NCI-H460 (cell line): ENCODE measurements around the gene SLC51B. TPM values are rescaled to one million over a fixed set of nuclear protein-coding genes. Genes with fewer than 3 reads are reported as not detected.
A peak's percentile ranks its signal among the peaks of the same experiment; 100 is the strongest.
"Not testable (repeated sequence)": the region's sequence is repeated elsewhere in the genome, so short reads cannot be mapped to it uniquely, and the experiment has no call there.

Source experiments
- DNase-seq: peaks from one replicate; pipeline ENCODE4 v3.0.0-alpha.2; 2016; ENCODE audit warnings: low read depth; ENCODE audit errors: extremely low read depth
- total RNA-seq: library from RNA; depleted of rRNA; stranded (reverse); fragments of >200 nt; shearing (Covaris generic); gene quantifications from 2 replicates; pipeline ENCODE4 v1.2.3, GENCODE V29; 2014

Gene SLC51B
- total RNA-seq, 1 experiment from 2014 or later, result 1.1 TPM

DNA sequence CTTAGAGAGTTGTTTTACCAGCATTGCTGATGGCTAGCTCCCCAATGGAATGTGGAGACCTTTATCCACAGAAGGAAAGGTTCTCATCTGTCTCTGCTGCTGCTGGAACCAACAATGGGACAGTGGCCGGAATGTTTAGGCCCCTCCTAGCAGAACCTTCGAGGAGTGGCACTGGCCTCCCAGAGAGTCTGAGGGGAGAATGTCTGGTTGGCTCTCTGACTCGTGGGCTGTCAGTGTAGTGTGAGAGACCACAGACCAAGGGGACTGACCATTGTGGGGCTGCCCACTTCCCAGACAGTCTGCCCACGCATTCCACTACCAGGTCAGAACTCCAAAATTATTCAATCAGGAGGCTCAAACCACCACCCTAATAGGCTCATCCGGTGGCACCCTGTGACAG lies 17.5 kb downstream of the SLC51B start:
- DNase-seq, result no peak

DNA sequence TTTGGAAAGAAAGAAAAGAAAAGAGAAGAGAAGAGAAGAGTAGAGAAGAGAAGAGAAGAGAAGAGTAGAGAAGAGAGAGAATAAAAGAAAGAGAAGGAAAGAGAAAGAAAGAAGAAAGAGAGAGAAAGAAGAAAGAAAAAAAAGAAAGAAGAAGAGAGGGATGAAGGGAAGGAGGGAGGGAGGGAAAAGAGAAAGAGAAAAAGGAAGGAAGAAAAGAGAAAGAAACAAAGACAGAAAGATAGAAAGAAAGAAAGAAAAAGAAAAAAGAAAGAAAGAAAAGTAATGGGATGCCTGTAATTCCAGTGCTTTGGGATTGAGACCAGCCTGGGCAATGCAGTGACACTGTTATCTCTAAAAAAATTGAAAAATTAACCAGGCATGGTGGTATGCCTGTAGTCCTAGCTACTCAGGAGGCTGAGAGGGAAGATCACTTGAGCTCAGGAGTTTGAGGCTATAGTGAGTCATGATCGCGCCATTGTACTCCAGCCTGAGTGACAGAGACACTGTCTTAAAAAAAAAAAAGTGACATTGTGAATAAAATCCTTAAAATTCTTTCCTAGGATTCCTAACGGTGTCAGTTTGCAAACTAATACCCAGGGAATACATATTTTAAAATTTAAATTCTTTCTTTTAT lies 20.9 kb downstream of the SLC51B start:
- no peak for DNase-seq

GRCh38 chr15:65066635-65067316 lies 21.6 kb downstream of the SLC51B start:
- DNase-seq, result no peak

- DNase-seq, result no peak
Observed at GRCh38 chr15:65067317-65067644, 22.1 kb downstream of the SLC51B start.

GRCh38 chr15:65067645-65068402 lies 22.6 kb downstream of the SLC51B start, which contains the start of gene RASL12:
Gene RASL12, minus strand, starts transcription at chr15:65067991. Its CDS starts 156 bp downstream, at chr15:65067835.
- no peak for DNase-seq

DNA sequence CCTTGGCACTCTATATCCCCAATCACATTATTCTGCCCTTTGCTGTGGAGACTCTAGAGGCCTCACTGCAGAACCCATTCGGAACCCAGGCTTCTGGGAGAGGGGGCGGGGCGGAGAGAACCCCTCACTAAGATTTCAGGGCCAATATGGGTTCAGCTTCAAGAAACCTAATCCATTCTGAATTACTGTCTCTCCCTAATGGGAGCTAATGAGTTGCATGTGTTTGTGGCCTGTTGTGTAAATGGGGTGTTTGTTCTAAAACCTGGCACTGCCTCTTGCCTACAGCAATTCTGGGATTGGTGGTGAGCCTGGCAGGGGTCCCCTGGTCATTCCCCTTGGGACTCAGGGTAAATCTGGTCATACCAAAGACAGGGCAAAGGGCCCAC lies 23.2 kb downstream of the SLC51B start:
- DNase-seq, result no peak

GRCh38 chr15:65069179-65069578 lies 24.0 kb downstream of the SLC51B start:
- no peak for DNase-seq

DNA sequence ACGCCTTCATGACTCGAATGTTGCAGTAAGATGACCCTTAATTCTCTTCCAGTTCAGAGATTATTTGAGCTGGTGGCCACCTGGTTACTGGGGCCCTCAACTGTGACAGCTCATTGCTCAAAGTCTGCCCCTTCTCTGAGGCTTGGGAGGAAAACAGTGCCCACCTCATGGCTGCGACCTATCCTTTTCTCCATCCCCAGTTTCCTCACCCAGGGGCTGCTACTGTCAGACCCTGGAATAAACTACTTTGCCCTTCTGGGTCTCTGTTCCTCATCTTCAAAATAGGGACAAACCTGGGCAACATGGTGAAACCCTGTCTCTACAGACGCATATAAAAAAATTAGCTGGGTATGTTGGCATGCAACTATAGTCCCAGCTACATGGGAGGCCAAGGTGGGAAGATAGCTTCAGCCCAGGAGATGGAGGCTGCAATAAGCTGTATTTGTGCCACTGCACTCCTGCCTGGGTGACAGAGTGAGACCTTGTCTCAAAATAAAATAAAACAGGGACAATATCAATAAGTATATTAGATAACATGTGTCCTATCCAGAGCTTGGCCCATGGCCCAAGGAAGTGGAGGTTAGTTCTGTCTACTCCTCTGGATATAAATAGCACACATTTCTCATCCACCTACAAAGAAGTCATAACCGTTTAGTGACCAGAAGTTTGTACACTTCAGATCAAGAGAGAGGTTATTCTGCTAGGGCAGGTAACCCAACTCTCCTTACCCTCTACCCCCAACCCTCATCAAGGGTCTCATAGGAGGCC lies 24.8 kb downstream of the SLC51B start:
- no peak for DNase-seq

DNA sequence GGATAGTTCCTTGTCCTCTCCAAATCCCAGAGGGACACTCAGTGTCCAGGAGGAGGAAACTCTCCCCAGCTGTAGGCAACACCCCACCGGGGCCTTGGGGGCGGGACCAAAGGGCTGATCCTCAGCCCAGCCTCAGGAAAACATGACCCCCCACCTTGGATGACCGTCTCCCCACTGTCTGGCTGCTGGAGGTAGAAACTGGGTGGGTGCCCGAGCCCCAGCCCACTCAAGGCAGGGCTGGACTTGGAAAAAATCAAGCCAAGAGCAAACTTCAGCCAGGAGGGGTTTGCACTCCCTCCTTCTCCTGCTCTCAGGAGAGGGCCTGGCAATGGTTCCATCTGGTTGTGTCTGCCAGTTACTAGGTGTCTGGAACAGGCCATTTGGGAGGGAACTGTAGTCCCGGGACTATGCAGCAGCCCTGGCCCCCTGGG lies 26.2 kb downstream of the SLC51B start:
- DNase-seq, result no peak

DNA sequence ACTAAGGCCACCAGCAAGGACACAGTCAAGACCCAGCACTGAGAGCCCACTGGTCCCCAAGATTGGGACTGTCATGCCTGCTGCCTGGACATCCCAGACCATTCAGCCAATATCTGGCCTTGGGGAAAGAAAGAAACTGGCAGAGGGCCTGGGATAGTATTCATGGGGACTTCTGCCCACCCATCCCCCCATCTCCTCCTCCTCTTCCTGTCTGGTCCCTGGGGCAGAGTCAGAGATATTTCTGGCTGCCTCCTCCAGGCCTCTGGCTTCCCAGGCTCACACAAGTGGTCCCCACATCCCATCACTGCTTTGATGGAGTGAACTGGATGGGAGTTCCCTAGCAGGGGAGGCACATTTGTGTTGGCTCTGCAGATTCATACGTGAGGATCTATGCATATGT lies 26.8 kb downstream of the SLC51B start:
- DNase-seq, result no peak

- no peak for DNase-seq
Observed at GRCh38 chr15:65072617-65073016, 27.4 kb downstream of the SLC51B start.

DNA sequence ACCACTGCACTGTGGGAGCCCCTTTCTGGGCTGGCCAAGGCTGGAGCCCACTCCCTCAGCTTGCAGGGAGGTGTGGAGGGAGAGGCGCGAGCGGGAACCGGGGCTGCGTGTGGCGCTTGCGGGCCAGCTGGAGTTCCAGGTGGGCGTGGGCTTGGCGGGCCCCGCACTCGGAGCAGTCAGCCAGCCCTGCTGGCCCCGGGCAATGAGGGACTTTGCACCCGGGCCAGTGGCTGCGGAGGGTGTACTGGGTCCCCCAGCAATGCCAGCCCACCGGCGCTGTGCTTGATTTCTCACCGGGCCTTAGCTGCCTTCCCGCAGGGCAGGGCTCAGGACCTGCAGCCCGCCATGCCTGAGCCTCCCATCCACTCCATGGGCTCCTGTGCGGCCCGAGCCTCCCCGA lies 29.8 kb downstream of the SLC51B start:
- not testable (repeated sequence) for DNase-seq

GRCh38 chr15:65075607-65076395 lies 30.6 kb downstream of the SLC51B start:
- not testable (repeated sequence) for DNase-seq

GRCh38 chr15:65076486-65077290 lies 31.5 kb downstream of the SLC51B start, which contains the start of gene KBTBD13:
Gene KBTBD13, plus strand, starts transcription at chr15:65076746. Its CDS starts 70 bp downstream, at chr15:65076816.
- no peak for DNase-seq

GRCh38 chr15:65077291-65077980 lies 32.2 kb downstream of the SLC51B start:
- no peak for DNase-seq

- peak; percentile 63 for DNase-seq
Observed at GRCh38 chr15:65077981-65078352, 32.8 kb downstream of the SLC51B start.

DNA sequence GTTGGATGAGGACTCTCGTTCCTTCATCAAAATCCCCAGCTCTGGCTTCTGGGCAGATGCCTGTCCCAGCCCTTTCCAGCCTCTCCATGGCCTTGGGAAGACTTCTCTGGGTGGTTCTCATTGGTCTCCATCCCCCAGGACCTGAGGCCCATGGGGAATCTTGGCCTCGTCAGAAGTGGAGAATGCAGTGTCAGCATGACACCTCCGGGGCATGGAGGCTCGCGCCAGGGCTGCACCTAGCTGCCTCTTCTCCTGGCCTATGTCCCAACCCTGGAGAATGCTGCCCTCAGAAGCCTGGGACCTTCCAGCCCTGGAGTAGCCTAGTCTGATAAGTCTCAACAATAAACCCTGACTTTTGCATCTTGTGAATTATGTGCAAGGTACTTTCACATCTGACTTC lies 34.4 kb downstream of the SLC51B start:
- no peak for DNase-seq

DNA sequence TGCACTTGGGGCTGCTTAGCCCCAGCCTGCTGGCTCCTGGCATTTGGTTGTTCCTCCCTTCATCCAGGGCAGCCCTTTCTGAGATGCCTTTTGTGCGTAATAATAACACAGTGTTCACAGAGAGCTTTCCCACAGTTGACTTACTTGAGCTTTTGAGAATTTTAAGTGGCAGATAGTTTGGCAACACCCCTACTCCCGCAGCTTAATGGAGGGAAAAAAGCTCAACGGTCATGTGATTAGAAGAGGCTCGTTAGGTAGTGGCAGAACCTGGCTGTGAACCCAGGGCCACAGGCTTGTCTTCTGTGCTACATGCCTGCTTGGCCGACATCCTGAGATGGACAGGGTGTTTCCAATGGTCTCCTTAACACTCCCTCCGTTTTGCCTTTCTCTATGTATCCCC lies 36.1 kb downstream of the SLC51B start:
- DNase-seq, result no peak

GRCh38 chr15:65081758-65082157 lies 36.6 kb downstream of the SLC51B start:
- no peak for DNase-seq
